WERI-Rb-1 (cell line): Measurements from ENCODE around the gene PCNX2.

Experiments used
- DNase-seq: peaks from one replicate; pipeline ENCODE4 v3.0.0-alpha.2; 2020
- H3K27ac ChIP-seq: fragments of 250-450 bp; sonication (Bioruptor Pico); 2 replicates; pipeline ENCODE4 v1.5.1; 2020; ENCODE audit warnings: mild to moderate bottlenecking, moderate library complexity
- H3K27me3 ChIP-seq: fragments of 250-450 bp; sonication (Bioruptor Pico); 2 replicates; pipeline ENCODE4 v1.5.1; 2021; ENCODE audit warnings: mild to moderate bottlenecking, low read depth, moderate library complexity; ENCODE audit not compliant: insufficient read depth, severe bottlenecking
- H3K36me3 ChIP-seq: fragments of 250-450 bp; sonication (Bioruptor Pico); 2 replicates; pipeline ENCODE4 v1.5.1; 2020; ENCODE audit warnings: mild to moderate bottlenecking, moderate library complexity
- H3K4me3 ChIP-seq: 2 replicates; pipeline ENCODE4 v1.5.1; 2011; ENCODE audit warnings: low read depth, mild to moderate bottlenecking, control low read depth, low read length
- H3K9me3 ChIP-seq: fragments of 250-450 bp; sonication (Bioruptor Pico); 2 replicates; pipeline ENCODE4 v1.5.1; 2021; ENCODE audit warnings: mild to moderate bottlenecking, moderate library complexity; ENCODE audit not compliant: severe bottlenecking
- TF ChIP-seq, protein P1 (sequence below): IDR thresholded peaks from 2 replicates; pipeline ENCODE4 v1.5.1; 2011; ENCODE audit warnings: low read depth, mild to moderate bottlenecking, control low read depth, inconsistent platforms, low read length

Gene PCNX2

DNA sequence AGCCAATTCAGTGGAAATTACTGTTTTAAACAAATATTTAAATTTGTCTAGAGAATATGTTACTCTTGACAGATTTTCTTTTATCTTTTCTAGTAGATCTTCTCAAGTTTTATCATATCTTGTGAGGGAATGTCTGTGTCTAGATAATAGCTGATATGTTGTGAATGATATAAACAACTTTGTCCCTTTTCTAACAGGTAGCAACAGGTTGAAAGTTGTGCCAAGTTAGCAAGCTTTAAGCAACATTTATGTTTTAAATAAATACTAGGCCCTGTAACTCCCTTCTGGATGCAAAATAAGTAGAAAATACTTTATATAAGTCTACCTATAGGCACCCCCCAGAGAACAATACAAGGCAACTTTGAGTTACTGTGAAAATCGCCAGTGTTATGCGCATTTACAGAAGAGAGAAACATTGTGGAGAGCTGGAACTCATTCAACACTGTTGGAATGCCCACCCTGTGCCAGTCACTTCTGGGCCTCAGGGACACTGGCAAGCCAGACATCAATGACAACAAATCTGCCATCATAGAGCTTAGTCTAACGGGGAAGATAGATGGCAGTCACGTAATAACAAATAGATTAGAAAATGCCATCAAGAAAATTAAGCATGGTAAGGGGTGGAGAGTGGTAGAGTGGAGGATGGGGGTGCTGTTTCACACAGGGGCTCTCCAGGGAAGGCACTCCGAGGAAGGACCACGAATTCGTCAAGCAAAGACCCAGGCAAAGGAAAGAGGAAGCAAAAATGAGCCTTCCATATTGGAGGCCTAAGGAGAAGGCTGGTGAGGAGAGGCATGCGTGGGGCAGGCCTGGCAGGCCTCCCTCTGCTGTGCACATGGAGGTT lies 36.4 kb upstream of the PCNX2 start:
- no peak overlapping the region for H3K4me3 ChIP-seq
- H3K27ac ChIP-seq = no peak overlapping the region
- TF ChIP-seq, protein P1, sequence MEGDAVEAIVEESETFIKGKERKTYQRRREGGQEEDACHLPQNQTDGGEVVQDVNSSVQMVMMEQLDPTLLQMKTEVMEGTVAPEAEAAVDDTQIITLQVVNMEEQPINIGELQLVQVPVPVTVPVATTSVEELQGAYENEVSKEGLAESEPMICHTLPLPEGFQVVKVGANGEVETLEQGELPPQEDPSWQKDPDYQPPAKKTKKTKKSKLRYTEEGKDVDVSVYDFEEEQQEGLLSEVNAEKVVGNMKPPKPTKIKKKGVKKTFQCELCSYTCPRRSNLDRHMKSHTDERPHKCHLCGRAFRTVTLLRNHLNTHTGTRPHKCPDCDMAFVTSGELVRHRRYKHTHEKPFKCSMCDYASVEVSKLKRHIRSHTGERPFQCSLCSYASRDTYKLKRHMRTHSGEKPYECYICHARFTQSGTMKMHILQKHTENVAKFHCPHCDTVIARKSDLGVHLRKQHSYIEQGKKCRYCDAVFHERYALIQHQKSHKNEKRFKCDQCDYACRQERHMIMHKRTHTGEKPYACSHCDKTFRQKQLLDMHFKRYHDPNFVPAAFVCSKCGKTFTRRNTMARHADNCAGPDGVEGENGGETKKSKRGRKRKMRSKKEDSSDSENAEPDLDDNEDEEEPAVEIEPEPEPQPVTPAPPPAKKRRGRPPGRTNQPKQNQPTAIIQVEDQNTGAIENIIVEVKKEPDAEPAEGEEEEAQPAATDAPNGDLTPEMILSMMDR = no peak
- no peaks in the 10 kb centered on the region for H3K9me3 ChIP-seq
- H3K36me3 ChIP-seq = peaks cover 2% of the 10 kb centered on the region; the same call in 1 of the 2 replicates
- DNase-seq = no peak
- H3K27me3 ChIP-seq = peaks cover 2% of the 10 kb centered on the region

- Histone ChIP-seq H3K9me3 (no peaks in the 10 kb centered on the region), H3K27me3 (peaks cover 6% of the 10 kb centered on the region), H3K27ac (peak overlapping the region; percentile 70), H3K4me3 (peak overlapping the region; percentile 65), H3K36me3 (peaks cover 2% of the 10 kb centered on the region; the same call in 1 of the 2 replicates)
- peak; percentile 39 for DNase-seq
- TF ChIP-seq, protein P1 = no peak
These were observed 32.8 kb upstream of the PCNX2 start for GRCh38 chr1:233328142-233328921.

- TF ChIP-seq, protein P1 = no peak
- Histone ChIP-seq H3K27ac (peak within 1 kb of the TSS; percentile 70), H3K27me3 (peaks cover 6% of the 10 kb centered on the region), H3K9me3 (no peaks in the 10 kb centered on the region), H3K4me3 (peak within 1 kb of the TSS; percentile 65), H3K36me3 (peaks cover 2% of the 10 kb centered on the region; the same call in 1 of the 2 replicates)
- DNase-seq = no peak
These were observed 32.2 kb upstream of the PCNX2 start, which contains the start of gene MAP3K21 for GRCh38 chr1:233327651-233328141. MAP3K21 (plus strand) TSS chr1:233327724; CDS start chr1:233328029, 305 bp downstream.

- H3K27ac ChIP-seq = no peak overlapping the region
These were observed 31.5 kb upstream of the PCNX2 start for GRCh38 chr1:233326811-233327650.

GRCh38 chr1:233326319-233326718 lies 30.8 kb upstream of the PCNX2 start:
- TF ChIP-seq, protein P1 = no peak
- no peak for DNase-seq
- Histone ChIP-seq H3K9me3 (no peaks in the 10 kb centered on the region), H3K36me3 (peaks cover 2% of the 10 kb centered on the region; the same call in 1 of the 2 replicates), H3K27ac (no peak overlapping the region), H3K4me3 (no peak overlapping the region), H3K27me3 (peaks cover 6% of the 10 kb centered on the region)

More at GRCh38 chr1:233326811-233327650, 31.5 kb upstream of the PCNX2 start:
- H3K36me3 ChIP-seq = peaks cover 2% of the 10 kb centered on the region; the same call in 1 of the 2 replicates
- H3K27me3 ChIP-seq = peaks cover 6% of the 10 kb centered on the region
- TF ChIP-seq, protein P1 = no peak
- peak overlapping the region; percentile 48 for H3K4me3 ChIP-seq
- DNase-seq = peak; percentile 97
- no peaks in the 10 kb centered on the region for H3K9me3 ChIP-seq
